ENCODE results near the gene MASP2.

DNA sequence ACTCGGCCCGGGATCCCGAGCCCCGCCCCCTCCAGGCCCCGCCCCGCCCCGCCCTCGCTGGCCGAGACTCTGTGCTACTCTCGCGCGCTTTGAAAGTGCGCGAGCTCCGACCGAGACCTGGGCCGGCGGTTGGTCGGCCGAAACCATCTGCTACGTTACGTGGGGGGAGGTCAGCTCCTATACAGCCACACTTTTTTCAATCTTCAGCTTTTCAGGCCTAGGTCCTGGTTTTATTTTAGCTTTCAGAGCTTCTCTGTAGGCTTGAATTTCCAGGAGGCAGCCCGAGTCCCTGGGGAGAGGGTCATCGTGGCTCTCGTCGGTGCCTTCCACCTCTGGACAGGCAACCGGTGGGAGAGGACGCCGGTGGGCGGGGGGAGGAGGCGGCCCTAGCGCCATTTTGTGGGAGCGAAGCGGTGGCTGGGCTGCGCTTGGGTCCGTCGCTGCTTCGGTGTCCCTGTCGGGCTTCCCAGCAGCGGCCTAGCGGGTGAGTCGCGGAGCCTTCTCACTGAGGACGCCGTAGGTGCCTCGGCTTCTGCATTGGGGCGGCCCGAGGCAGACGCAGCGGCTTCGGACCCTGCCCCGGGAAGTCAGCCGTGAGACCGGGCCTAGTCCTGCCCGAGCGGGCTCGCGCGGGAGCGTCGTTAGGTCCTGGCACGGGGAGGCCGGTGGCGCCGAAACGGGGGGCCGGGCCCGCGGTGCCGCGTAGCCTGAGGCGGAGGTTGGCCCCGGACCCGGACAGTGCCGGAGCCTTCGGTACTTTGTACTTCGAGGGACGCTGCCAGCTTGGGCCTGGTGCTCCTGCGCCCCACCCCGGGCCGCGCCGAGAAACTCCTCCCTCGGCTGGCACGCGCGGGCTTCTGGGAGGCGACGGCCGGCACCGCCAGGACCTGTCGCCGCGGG lies 34.5 kb downstream of the MASP2 start, which contains the start of gene TARDBP:
- TF ChIP-seq, protein P1, sequence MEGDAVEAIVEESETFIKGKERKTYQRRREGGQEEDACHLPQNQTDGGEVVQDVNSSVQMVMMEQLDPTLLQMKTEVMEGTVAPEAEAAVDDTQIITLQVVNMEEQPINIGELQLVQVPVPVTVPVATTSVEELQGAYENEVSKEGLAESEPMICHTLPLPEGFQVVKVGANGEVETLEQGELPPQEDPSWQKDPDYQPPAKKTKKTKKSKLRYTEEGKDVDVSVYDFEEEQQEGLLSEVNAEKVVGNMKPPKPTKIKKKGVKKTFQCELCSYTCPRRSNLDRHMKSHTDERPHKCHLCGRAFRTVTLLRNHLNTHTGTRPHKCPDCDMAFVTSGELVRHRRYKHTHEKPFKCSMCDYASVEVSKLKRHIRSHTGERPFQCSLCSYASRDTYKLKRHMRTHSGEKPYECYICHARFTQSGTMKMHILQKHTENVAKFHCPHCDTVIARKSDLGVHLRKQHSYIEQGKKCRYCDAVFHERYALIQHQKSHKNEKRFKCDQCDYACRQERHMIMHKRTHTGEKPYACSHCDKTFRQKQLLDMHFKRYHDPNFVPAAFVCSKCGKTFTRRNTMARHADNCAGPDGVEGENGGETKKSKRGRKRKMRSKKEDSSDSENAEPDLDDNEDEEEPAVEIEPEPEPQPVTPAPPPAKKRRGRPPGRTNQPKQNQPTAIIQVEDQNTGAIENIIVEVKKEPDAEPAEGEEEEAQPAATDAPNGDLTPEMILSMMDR (conservative IDR thresholded peaks at IDR 0.05; ENCODE audit: low read length): no peak
- TF ChIP-seq EZH2phosphoT487 (IDR thresholded peaks at IDR 0.05; ENCODE audit: borderline replicate concordance): no peak
